Activated CD4-positive, alpha-beta memory T cell treated with anti-CD3 and anti-CD28 coated beads, Interleukin-2, amount 10 ng/mL, durations not matched to agents 7 days and 5 days (primary cell): Measurements from ENCODE around the gene PTGDS. TPM values are rescaled to one million over a fixed set of nuclear protein-coding genes. Genes with fewer than 3 reads are reported as not detected.

Experiments
- CTCF ChIA-PET: fragments of 350-600 bp; sonication (Branson Sonifier 250); formaldehyde crosslinking; loops from one replicate; lab custom pipeline; 2021; ENCODE audit warnings: antibody characterized with exemption, inconsistent platforms; lab: Charles Lee
- POLR2A ChIA-PET: fragments of 350-600 bp; sonication (Branson Sonifier 250); formaldehyde crosslinking; loops from one replicate; lab custom pipeline; 2021; ENCODE audit warnings: antibody characterized with exemption; lab: Charles Lee
- DNase-seq: peaks from one replicate; pipeline ENCODE4 v3.0.0-alpha.2; 2020
- H3K27ac Mint-ChIP-seq: one replicate; pipeline ENCODE4 v1.8.0; 2021; ENCODE audit warnings: mild to moderate bottlenecking, mixed read lengths
- H3K27me3 Mint-ChIP-seq: one replicate; pipeline ENCODE4 v1.8.0; 2021; ENCODE audit warnings: mixed read lengths
- H3K36me3 Mint-ChIP-seq: one replicate; pipeline ENCODE4 v1.8.0; 2021; ENCODE audit warnings: low read depth, mixed read lengths
- H3K4me1 Mint-ChIP-seq: one replicate; pipeline ENCODE4 v1.8.0; 2021; ENCODE audit warnings: mixed read lengths
- H3K4me3 Mint-ChIP-seq: one replicate; pipeline ENCODE4 v1.8.0; 2021; ENCODE audit warnings: mild to moderate bottlenecking, mixed read lengths
- H3K9me3 Mint-ChIP-seq: one replicate; pipeline ENCODE4 v1.8.0; 2021; ENCODE audit warnings: mixed read lengths
- total RNA-seq, 2 experiments: library from RNA; stranded (reverse); gene quantifications; one replicate each; pipeline ENCODE4 v1.2.3, GENCODE V29; 2021

Gene PTGDS
- total RNA-seq, 2 experiments from 2014 or later: 44.2 to 45.4 TPM

- ChIA-PET POLR2A (interaction anchor here (1.0 to 7.9 kb wide), 3 partner anchors 11 to 16 kb away, joined by 3 to 70 read pairs (median 3); partner anchors contain the start of gene PTGDS), CTCF (interaction anchor here (1.3 to 2.4 kb wide), 2 partner anchors 11 to 15 kb away, joined by 3 to 7 read pairs; no protein-coding TSS in a partner anchor)
- Mint-ChIP-seq H3K27me3 (peaks cover 2% of the 10 kb centered on the region), H3K4me3 (no peak overlapping the region), H3K9me3 (no peaks in the 10 kb centered on the region), H3K4me1 (peaks cover 51% of the 10 kb centered on the region), H3K36me3 (no peaks in the 10 kb centered on the region), H3K27ac (peak overlapping the region; percentile 78)
- no peak for DNase-seq
Observed at GRCh38 chr9:136962701-136963248, 14.5 kb upstream of the PTGDS start.

- peaks cover 2% of the 10 kb centered on the region for H3K27me3 Mint-ChIP-seq
- POLR2A ChIA-PET: interaction anchor here (1.0 to 7.9 kb wide), 2 partner anchors 12 to 15 kb away, joined by 3 to 70 read pairs; partner anchors contain the start of gene PTGDS
- CTCF ChIA-PET: interaction anchor here (2.4 kb wide), 1 partner anchor 15 kb away, joined by 7 read pairs; no protein-coding TSS in a partner anchor
- no peak for DNase-seq
- peaks cover 51% of the 10 kb centered on the region for H3K4me1 Mint-ChIP-seq
- H3K9me3 Mint-ChIP-seq: no peaks in the 10 kb centered on the region
- H3K36me3 Mint-ChIP-seq: no peaks in the 10 kb centered on the region
- H3K27ac Mint-ChIP-seq: peak overlapping the region; percentile 78
- no peak overlapping the region for H3K4me3 Mint-ChIP-seq
Observed at GRCh38 chr9:136963341-136963740, 14.0 kb upstream of the PTGDS start.

GRCh38 chr9:136963751-136964150 lies 13.6 kb upstream of the PTGDS start:
- POLR2A ChIA-PET: interaction anchor here (0.6 to 7.9 kb wide), 5 partner anchors 9 to 33 kb away, joined by 3 to 70 read pairs (median 4); partner anchors contain the start of genes CLIC3, FBXW5 and PTGDS
- Mint-ChIP-seq H3K36me3 (no peaks in the 10 kb centered on the region), H3K27ac (no peak overlapping the region), H3K27me3 (peaks cover 2% of the 10 kb centered on the region), H3K4me3 (no peak overlapping the region), H3K9me3 (no peaks in the 10 kb centered on the region), H3K4me1 (peaks cover 51% of the 10 kb centered on the region)
- CTCF ChIA-PET: interaction anchor here (1.2 kb wide), 1 partner anchor 12 kb away, joined by 7 read pairs; no protein-coding TSS in a partner anchor
- DNase-seq: no peak

GRCh38 chr9:136964171-136964689 lies 13.1 kb upstream of the PTGDS start:
- H3K27ac Mint-ChIP-seq: peak overlapping the region; percentile 66
- ChIA-PET CTCF (interaction anchor here (1.2 kb wide), 1 partner anchor 12 kb away, joined by 7 read pairs; no protein-coding TSS in a partner anchor), POLR2A (interaction anchor here (0.6 to 7.9 kb wide), 6 partner anchors 10 to 35 kb away, joined by 3 to 70 read pairs (median 4); partner anchors contain the start of genes CLIC3, FBXW5 and PTGDS)
- H3K9me3 Mint-ChIP-seq: no peaks in the 10 kb centered on the region
- H3K4me1 Mint-ChIP-seq: peaks cover 49% of the 10 kb centered on the region
- peaks cover 2% of the 10 kb centered on the region for H3K27me3 Mint-ChIP-seq
- no peaks in the 10 kb centered on the region for H3K36me3 Mint-ChIP-seq
- no peak for DNase-seq
- peak overlapping the region; percentile 4 for H3K4me3 Mint-ChIP-seq

- no peak for DNase-seq
- H3K4me3 Mint-ChIP-seq: peak overlapping the region; percentile 4
Observed at GRCh38 chr9:136964833-136965422, 12.4 kb upstream of the PTGDS start.

GRCh38 chr9:136965771-136966484 lies 11.4 kb upstream of the PTGDS start:
- POLR2A ChIA-PET: interaction anchor here (0.6 to 7.9 kb wide), 5 partner anchors 9 to 80 kb away, joined by 3 to 70 read pairs (median 5); partner anchors contain the start of genes FBXW5 and PTGDS
- Mint-ChIP-seq H3K27me3 (peaks cover 2% of the 10 kb centered on the region), H3K4me3 (peak overlapping the region; percentile 55), H3K4me1 (peaks cover 41% of the 10 kb centered on the region), H3K9me3 (no peaks in the 10 kb centered on the region), H3K27ac (peak overlapping the region; percentile 93), H3K36me3 (no peaks in the 10 kb centered on the region)
- DNase-seq: peak; percentile 65
- CTCF ChIA-PET: interaction anchor here (0.6 to 2.5 kb wide), 8 partner anchors 10 to 238 kb away, joined by 3 to 10 read pairs (median 3); no protein-coding TSS in a partner anchor

More at GRCh38 chr9:136964833-136965422, 12.4 kb upstream of the PTGDS start:
- peak overlapping the region; percentile 66 for H3K27ac Mint-ChIP-seq
- H3K27me3 Mint-ChIP-seq: peaks cover 2% of the 10 kb centered on the region
- ChIA-PET CTCF (interaction anchor here (0.7 to 2.0 kb wide), 4 partner anchors 11 to 156 kb away, joined by 3 to 9 read pairs (median 6); no protein-coding TSS in a partner anchor), POLR2A (interaction anchor here (0.6 to 7.9 kb wide), 7 partner anchors 10 to 237 kb away, joined by 3 to 70 read pairs (median 3); partner anchors contain the start of genes CLIC3, FBXW5 and PTGDS)
- no peaks in the 10 kb centered on the region for H3K36me3 Mint-ChIP-seq
- peaks cover 48% of the 10 kb centered on the region for H3K4me1 Mint-ChIP-seq
- no peaks in the 10 kb centered on the region for H3K9me3 Mint-ChIP-seq

GRCh38 chr9:136968333-136969127 lies 8.8 kb upstream of the PTGDS start:
- Mint-ChIP-seq H3K36me3 (no peaks in the 10 kb centered on the region), H3K4me1 (peaks cover 22% of the 10 kb centered on the region), H3K4me3 (no peak overlapping the region), H3K27me3 (peaks cover 2% of the 10 kb centered on the region), H3K27ac (no peak overlapping the region), H3K9me3 (no peaks in the 10 kb centered on the region)
- POLR2A ChIA-PET: interaction anchor here (0.5 to 1.2 kb wide), 2 partner anchors 14 to 54 kb away, joined by 3 read pairs; no protein-coding TSS in a partner anchor
- CTCF ChIA-PET: interaction anchor here (1.0 kb wide), 1 partner anchor 178 kb away, joined by 3 read pairs; the partner anchor contains the start of gene TMEM141
- DNase-seq: no peak

- H3K4me1 Mint-ChIP-seq: peaks cover 26% of the 10 kb centered on the region
- CTCF ChIA-PET: no interaction called here
- POLR2A ChIA-PET: interaction anchor here (1.2 kb wide), 1 partner anchor 14 kb away, joined by 3 read pairs; no protein-coding TSS in a partner anchor
- H3K9me3 Mint-ChIP-seq: no peaks in the 10 kb centered on the region
- no peaks in the 10 kb centered on the region for H3K36me3 Mint-ChIP-seq
- no peak overlapping the region for H3K4me3 Mint-ChIP-seq
- DNase-seq: no peak
- H3K27me3 Mint-ChIP-seq: peaks cover 2% of the 10 kb centered on the region
- no peak overlapping the region for H3K27ac Mint-ChIP-seq
Observed at GRCh38 chr9:136969150-136969549, 8.2 kb upstream of the PTGDS start.

- H3K9me3 Mint-ChIP-seq: no peaks in the 10 kb centered on the region
- POLR2A ChIA-PET: interaction anchor here (1.5 kb wide), 1 partner anchor 22 kb away, joined by 3 read pairs; no protein-coding TSS in a partner anchor
Observed at GRCh38 chr9:136969774-136970173, 7.5 kb upstream of the PTGDS start.

GRCh38 chr9:136970361-136970760 lies 6.9 kb upstream of the PTGDS start:
- H3K4me3 Mint-ChIP-seq: no peak overlapping the region
- ChIA-PET POLR2A (interaction anchor here (1.5 kb wide), 1 partner anchor 21 kb away, joined by 3 read pairs; no protein-coding TSS in a partner anchor), CTCF (no interaction called here)

More at GRCh38 chr9:136969774-136970173, 7.5 kb upstream of the PTGDS start:
- no peak for DNase-seq
- no peak overlapping the region for H3K4me3 Mint-ChIP-seq
- H3K27ac Mint-ChIP-seq: no peak overlapping the region
- CTCF ChIA-PET: interaction anchor here (0.6 kb wide), 1 partner anchor 8 kb away, joined by 3 read pairs; no protein-coding TSS in a partner anchor
- no peaks in the 10 kb centered on the region for H3K36me3 Mint-ChIP-seq
- H3K27me3 Mint-ChIP-seq: peaks cover 2% of the 10 kb centered on the region
- peaks cover 26% of the 10 kb centered on the region for H3K4me1 Mint-ChIP-seq

GRCh38 chr9:136971746-136972145 lies 5.6 kb upstream of the PTGDS start:
- Mint-ChIP-seq H3K27me3 (peaks cover 1% of the 10 kb centered on the region), H3K4me3 (no peak overlapping the region), H3K4me1 (peaks cover 31% of the 10 kb centered on the region), H3K36me3 (no peaks in the 10 kb centered on the region), H3K27ac (no peak overlapping the region), H3K9me3 (no peaks in the 10 kb centered on the region)
- DNase-seq: no peak
- ChIA-PET CTCF (interaction anchor here (1.0 kb wide), 1 partner anchor 58 kb away, joined by 3 read pairs; no protein-coding TSS in a partner anchor), POLR2A (no interaction called here)

More at GRCh38 chr9:136970361-136970760, 6.9 kb upstream of the PTGDS start:
- no peak for DNase-seq
- Mint-ChIP-seq H3K4me1 (peaks cover 30% of the 10 kb centered on the region), H3K9me3 (no peaks in the 10 kb centered on the region), H3K27ac (no peak overlapping the region), H3K36me3 (no peaks in the 10 kb centered on the region), H3K27me3 (peaks cover 2% of the 10 kb centered on the region)
